COLO668 (cell line): Measurements from ENCODE around the gene VAPA.

Source experiments
- DNase-seq: peaks from one replicate; lab custom pipeline; 2025; ENCODE audit not compliant: unreplicated experiment; lab: John Stamatoyannopoulos, UW

The VAPA gene

DNA sequence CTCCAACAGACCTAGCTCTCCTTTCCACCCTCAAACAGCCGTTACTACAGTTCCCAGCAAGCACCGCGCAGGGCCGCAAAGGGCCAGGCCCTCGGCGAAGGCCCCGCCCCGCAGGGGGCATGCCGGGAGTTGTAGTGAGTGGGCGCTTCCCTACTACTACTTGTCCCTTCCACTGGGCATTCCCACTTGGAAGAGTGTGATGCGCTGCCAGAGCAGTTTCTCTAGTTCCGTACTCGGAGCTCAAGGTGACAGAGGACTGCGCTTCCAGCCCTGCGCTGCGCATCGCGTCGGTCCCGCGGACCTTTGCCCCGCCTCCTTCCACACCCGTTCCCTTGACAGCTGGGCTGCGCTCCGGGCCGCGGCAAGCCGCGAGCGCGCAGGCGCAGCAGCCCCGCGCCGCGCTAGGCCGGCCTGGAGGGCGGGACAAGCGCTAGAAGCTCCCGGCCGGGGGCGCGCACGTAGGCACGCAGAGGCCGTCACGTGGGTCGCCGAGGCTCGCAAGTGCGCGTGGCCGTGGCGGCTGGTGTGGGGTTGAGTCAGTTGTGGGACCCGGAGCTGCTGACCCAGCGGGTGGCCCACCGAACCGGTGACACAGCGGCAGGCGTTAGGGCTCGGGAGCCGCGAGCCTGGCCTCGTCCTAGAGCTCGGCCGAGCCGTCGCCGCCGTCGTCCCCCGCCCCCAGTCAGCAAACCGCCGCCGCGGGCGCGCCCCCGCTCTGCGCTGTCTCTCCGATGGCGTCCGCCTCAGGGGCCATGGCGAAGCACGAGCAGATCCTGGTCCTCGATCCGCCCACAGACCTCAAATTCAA, at the start of gene VAPA:
Gene VAPA (plus strand): TSS at position 491 of the 808 bp plus-strand sequence. CDS start 241 bp downstream, at position 732.
- peak; percentile 99 for DNase-seq

- no peak for DNase-seq
Measured at GRCh38 chr18:9865764-9866490, 47.9 kb upstream of the VAPA start.

GRCh38 chr18:9866627-9867026, 47.2 kb upstream of the VAPA start:
- DNase-seq = no peak

DNA sequence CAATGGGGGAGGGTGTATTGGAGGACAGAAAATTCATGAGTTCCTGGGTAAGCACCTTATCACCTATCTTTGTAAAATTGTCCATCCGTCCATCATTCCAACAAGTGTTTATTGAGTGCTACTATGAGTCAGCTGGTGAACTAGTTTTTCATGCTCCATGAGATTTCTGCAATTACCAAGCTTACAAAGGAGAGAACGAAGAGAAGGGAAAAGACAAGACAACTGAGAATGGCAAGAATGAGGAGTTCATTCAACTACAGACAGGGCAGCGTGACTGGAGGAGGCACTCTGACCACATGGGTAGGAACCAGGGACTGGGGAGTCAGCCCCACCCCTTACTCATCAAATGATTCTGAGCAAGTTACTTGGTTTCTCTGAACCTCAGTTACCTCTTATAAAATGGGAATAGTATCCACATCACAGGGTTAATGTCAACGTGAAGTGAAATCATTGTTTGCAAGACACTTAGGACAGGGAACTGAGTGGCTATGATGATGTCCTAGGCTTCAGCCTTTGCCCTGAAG, 46.7 kb upstream of the VAPA start:
- no peak for DNase-seq

GRCh38 chr18:9868857-9869714, 44.7 kb upstream of the VAPA start:
- no peak for DNase-seq

GRCh38 chr18:9869715-9870430, 43.9 kb upstream of the VAPA start:
- no peak for DNase-seq

DNA sequence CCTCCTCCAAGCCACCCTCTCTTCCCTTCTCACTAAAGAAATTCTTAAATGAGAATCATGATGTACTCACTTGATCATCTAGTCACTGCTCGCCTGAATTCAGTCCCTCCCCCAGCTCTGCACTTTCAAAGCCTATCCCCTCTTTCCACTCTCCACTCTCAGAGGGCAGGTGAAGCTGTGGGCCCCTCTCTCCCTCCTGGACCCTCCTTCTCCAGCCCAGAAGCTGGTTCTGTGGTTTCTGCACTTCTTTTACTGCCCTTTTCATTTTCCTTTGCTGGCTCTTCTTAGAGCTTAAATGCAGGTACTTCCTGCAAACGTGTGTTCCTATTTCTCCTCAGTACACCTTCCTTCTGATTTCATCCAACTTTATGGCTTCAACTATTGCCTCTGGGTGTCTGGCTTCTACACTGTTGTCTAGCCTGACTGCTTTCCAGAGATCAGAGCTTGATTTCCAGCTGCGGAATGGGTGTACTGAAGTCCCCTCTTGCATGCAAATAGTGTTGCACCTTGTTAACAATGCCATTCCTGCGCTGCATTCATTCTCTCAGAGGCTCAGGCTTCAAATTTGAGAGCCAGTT, 43.3 kb upstream of the VAPA start:
- no peak for DNase-seq

- DNase-seq = no peak
Measured at GRCh38 chr18:9871244-9871746, 42.5 kb upstream of the VAPA start.

DNA sequence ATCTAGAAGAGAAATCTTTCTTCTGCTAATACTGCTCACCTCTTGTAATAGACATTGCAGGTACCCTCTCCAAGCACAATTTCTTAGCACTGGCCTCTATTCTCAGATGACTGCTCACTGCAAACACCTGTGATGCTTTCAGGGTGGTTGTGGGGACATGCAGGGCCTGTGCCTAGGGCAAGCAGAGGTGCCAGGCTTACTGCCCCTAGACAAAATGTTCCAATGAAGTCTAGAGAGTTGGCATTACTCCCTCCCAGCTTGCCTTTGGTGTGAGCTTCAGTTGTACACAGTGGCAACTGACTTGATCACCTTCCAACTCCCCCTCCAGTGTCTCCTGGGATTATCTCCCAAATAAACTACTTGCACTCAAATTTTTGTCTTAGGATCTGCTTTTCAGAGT, 41.0 kb upstream of the VAPA start:
- no peak for DNase-seq

- DNase-seq = no peak
Measured at GRCh38 chr18:9874728-9875127, 39.1 kb upstream of the VAPA start.

- no peak for DNase-seq
Measured at GRCh38 chr18:9876212-9876866, 37.5 kb upstream of the VAPA start.

DNA sequence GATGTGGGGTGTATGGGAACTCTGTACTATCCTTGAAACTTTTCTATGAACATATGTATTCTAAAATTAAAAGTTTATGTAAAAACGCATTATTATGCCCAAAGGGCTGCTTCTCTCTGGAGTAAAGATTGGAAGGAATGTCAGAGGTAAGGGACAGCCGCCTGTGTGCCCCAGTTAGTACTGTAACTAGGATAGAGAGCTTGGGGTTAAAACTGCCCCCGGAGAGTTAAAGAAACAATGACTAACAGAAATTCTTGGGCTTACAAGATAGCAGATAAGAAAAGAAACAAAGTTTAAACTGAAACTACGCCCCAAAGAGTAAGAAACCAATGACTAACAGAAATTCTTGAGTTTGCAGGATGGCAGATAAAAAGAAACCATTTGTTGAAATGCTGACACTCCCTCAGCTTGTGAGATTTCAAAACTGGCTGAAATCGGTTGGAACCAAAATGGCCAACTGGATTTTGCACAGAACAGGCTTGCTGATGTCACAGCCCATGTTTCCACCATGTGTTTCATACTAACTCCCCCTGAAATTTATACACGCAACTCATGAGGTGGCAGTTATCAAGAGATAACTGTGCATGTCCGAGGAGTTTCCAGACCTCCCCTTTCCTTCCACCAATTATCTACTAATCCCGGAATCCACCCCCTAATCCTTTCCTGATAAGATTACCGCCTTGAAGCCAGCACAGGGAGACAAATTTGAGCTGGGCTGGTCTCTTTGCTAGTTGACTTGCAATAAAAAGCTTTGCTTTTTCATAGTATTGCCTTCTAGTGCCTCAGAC, 36.8 kb upstream of the VAPA start:
- no peak for DNase-seq

DNA sequence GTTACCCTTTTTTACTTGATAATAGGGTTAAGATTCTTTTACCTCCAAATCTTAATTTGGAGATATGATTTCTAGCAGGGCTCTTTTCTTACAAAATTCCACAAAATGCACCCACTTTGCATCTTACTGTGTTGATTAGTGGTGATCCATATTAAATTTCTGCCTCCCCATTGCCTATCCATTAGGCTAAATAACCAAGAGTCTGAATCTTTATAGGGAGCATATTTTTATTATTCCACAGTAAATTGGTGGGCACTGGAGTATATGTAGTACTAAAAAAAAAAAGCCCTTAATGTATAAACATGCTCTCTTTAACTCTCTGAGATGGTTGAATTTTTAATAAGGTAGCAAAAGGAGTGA, 36.2 kb upstream of the VAPA start:
- DNase-seq = no peak

- no peak for DNase-seq
Measured at GRCh38 chr18:9878095-9878494, 35.7 kb upstream of the VAPA start.

DNA sequence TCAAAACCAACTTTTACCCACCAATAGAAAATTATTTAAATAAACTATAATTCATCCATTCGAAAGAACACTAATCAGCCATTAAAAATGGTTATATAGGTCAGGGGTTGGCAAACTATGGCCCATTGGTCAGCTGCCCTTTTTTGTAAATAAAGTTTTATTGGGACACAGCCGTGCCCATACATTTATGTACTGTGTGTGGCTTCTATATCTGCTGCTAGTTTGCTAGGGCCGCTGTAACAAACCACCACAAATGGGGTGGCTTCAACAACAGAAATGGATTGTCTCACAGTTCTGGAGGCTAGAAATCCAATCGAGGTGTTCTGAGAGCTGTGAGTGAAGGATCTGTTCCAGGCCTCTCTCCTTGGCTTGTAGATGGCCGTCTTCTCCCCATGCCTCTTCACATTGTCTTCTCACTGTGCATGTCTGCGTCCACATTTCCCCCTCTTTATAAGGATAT, 35.0 kb upstream of the VAPA start:
- DNase-seq = no peak

DNA sequence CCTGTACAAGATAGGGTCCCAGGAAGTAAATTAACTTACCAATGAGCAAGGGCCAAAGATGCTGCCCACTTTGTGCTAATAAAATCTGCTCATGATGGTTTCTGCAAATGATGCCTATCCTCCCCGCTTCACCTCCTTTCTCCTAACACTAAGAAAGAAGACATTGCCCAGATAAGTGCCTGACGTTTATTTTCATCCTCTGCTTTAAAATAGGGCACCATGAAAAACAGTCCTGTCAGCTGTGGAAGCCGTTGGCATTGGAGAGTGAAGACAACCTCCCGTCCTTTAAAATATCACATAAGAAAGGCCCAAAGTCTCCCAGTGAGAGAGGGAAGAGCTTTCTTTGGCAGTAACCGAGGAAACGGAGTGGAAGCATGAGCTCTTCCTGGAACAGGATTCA, 29.7 kb upstream of the VAPA start:
- DNase-seq = no peak

- DNase-seq = no peak
Measured at GRCh38 chr18:9884532-9885140, 29.2 kb upstream of the VAPA start.
